ENCODE measurements around the gene CLSTN1. TPM values are rescaled to one million over a fixed set of nuclear protein-coding genes. Genes with fewer than 3 reads are reported as not detected.

Gene CLSTN1
- total and polyA plus RNA-seq, 2 of the 8 experiments (the other 6 are each of a cell fraction or from before 2014, with no cell fraction given): 34.2 to 97.4 TPM

DNA sequence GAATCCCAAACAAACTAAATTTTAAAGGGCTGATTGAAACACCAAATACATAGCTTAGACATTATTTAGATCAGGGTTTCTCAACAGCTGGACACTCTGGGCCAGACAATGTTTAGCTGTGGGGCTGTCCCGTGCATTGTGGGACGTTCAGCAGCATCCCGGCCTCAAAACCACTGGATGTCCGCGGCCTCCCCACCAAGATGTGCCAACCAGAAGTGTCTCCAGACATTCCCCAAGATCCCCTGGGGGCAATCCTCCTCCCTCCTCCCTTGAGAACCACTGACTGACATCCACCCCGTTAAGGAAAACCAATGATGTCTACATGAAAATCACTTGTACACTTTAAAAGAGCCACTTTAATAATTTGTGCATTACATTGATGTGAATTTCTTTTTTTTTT is 38.4 kb downstream of the CLSTN1 start:
- ChIA-PET POLR2A (ENCODE audit: partially characterized antibody) (no interaction called here), CTCF (ENCODE audit: partially characterized antibody) (interaction anchor here (0.6 to 11.2 kb wide), 25 partner anchors 11 to 366 kb away, joined by 3 to 312 read pairs (median 7); partner anchors contain the start of gene CLSTN1)
- no peaks in the 10 kb centered on the region for H3K27me3 ChIP-seq (replicated peaks in 1 of 4; ENCODE audit: control insufficient read depth in 3 of 4, extremely low read depth in 1 of 4, insufficient read depth in 3 of 4, low read length in 3 of 4)
- H2BK15ac ChIP-seq (ENCODE audit: low read length): no peak overlapping the region
- no peak overlapping the region for H2BK12ac ChIP-seq (ENCODE audit: low read depth, low read length)
- peaks cover 0 to 5% (median 1%) of the 10 kb centered on the region in 4 experiments; a peak in 3 of 7 replicates for H3K4me1 ChIP-seq (replicated peaks in 1 of 4; ENCODE audit: control insufficient read depth in 3 of 4, insufficient read depth in 4 of 4, low read length in 3 of 4)
- H3K56ac ChIP-seq (replicated peaks; ENCODE audit: insufficient read length, low read depth, low read length): no peak overlapping the region
- H3K9ac ChIP-seq (replicated peaks in 1 of 4; ENCODE audit: extremely low read depth in 1 of 4, low read depth in 3 of 4, low read length in 3 of 4): no peak overlapping the region
- peaks cover 0 to 67% of the 10 kb centered on the region in 2 experiments; a peak in 3 of 4 replicates for H3K79me2 ChIP-seq (ENCODE audit: control insufficient read depth in 1 of 2, insufficient read depth in 2 of 2, low read length in 2 of 2)
- H2BK5ac ChIP-seq (ENCODE audit: low read depth, low read length): no peak overlapping the region
- no peak overlapping the region for H4K5ac ChIP-seq (ENCODE audit: insufficient read length, low read depth, low read length)
- 91% methylated on average over 6 of the region's 6 CpGs; no CpG with 5 or more reads in 1 of the 2 experiments for WGBS, 2 experiments (ENCODE audit: extremely low coverage in 1 of 2, insufficient coverage in 1 of 2, insufficient read length in 1 of 2, insufficient replicate concordance in 2 of 2, low coverage in 1 of 2, low lambda C conversion rate in 2 of 2, missing lambda C conversion rate in 1 of 2)
- H2AFZ ChIP-seq (ENCODE audit: low read length): no peak overlapping the region
- 0 out of 2 replicates have a peak overlapping the region, but pooled peaks have one; percentile 53 for H2AK5ac ChIP-seq (ENCODE audit: low read depth, low read length)
- peaks cover 6% of the 10 kb centered on the region; the same call in 1 of the 2 replicates for H3K79me1 ChIP-seq (ENCODE audit: low read depth, low read length)
- no peaks in the 10 kb centered on the region; a peak in 1 of 8 replicates for H3K36me3 ChIP-seq (ENCODE audit: control insufficient read depth in 2 of 4, insufficient read depth in 4 of 4, low read length in 3 of 4)
- FAIRE-seq (no peak), DNase-seq (ENCODE audit: low read depth in 1 of 2, low spot score in 2 of 2) (no peak)
- no peak overlapping the region for H3K27ac ChIP-seq (ENCODE audit: low read depth, low read length)
- no peaks in the 10 kb centered on the region for H3K9me3 ChIP-seq (ENCODE audit: insufficient read depth in 2 of 2, low read depth in 1 of 2, low read length in 1 of 2)
- H2BK20ac ChIP-seq (ENCODE audit: low read length): no peak overlapping the region
- H3K4me2 ChIP-seq (ENCODE audit: insufficient read depth in 1 of 2, low read depth in 2 of 2, low read length in 2 of 2): no peak overlapping the region
- no peak overlapping the region for H3K4me3 ChIP-seq (ENCODE audit: extremely low read depth in 1 of 4, insufficient read depth in 2 of 4, low read depth in 3 of 4, low read length in 4 of 4)
- no peak overlapping the region for H3K23ac ChIP-seq (ENCODE audit: insufficient read length)
- H4K8ac ChIP-seq (ENCODE audit: extremely low read depth, insufficient read depth, low read length): no peak overlapping the region; the same call in 1 of the 2 replicates
- no peak overlapping the region for H3K14ac ChIP-seq (ENCODE audit: insufficient read length)
- H3K18ac ChIP-seq (ENCODE audit: extremely low read depth, low read length): no peak overlapping the region
- H2BK120ac ChIP-seq (replicated peaks; ENCODE audit: low read depth, low read length): no peak overlapping the region
- no peak overlapping the region for H4K91ac ChIP-seq (replicated peaks; ENCODE audit: insufficient read length, low read length)
- H4K20me1 ChIP-seq (replicated peaks in 1 of 2; ENCODE audit: control insufficient read depth in 1 of 2, insufficient read depth in 2 of 2, low read length in 2 of 2): peaks cover 7 to 12% of the 10 kb centered on the region in 2 experiments
- no peaks in the 10 kb centered on the region for H3K23me2 ChIP-seq (ENCODE audit: low read depth, low read length)
- no peak overlapping the region for H3K4ac ChIP-seq (replicated peaks; ENCODE audit: insufficient read length, low read depth, low read length)
- no peak for TF ChIP-seq EP300 (IDR thresholded peaks at IDR 0.05; ENCODE audit: borderline replicate concordance in 1 of 2, low read depth in 2 of 2, low read length in 2 of 2)
- no peak for TF ChIP-seq YY1 (IDR thresholded peaks at IDR 0.05; ENCODE audit: low read depth, low read length)

All from H1 (cell line).